HG03108 (cell line): Measurements from ENCODE around the gene ATAD3B.
"Not testable (repeated sequence)": the region's sequence is repeated elsewhere in the genome, so short reads cannot be mapped to it uniquely, and the experiment has no call there.

Experiments
- ATAC-seq: cut with Tn5 transposase; IDR thresholded peaks from one replicate; pipeline ENCODE4 v1.9.1; 2021; ENCODE audit warnings: moderate library complexity; ENCODE audit not compliant: unreplicated experiment

Gene ATAD3B

GRCh38 chr1:1477206-1477605, 5.6 kb downstream of the ATAD3B start:
- ATAC-seq: no peak

GRCh38 chr1:1479547-1480487, 8.3 kb downstream of the ATAD3B start:
- no peak for ATAC-seq

- ATAC-seq: not testable (repeated sequence)
Measured at GRCh38 chr1:1480488-1480867, 8.9 kb downstream of the ATAD3B start.

GRCh38 chr1:1481811-1482210, 10.2 kb downstream of the ATAD3B start:
- ATAC-seq: not testable (repeated sequence)

- ATAC-seq: no peak
Measured at GRCh38 chr1:1482856-1483255, 11.3 kb downstream of the ATAD3B start.

GRCh38 chr1:1483714-1484113, 12.1 kb downstream of the ATAD3B start:
- no peak for ATAC-seq

- ATAC-seq: not testable (repeated sequence)
Measured at GRCh38 chr1:1484976-1485750, 13.6 kb downstream of the ATAD3B start.

- not testable (repeated sequence) for ATAC-seq
Measured at GRCh38 chr1:1485755-1486317, 14.3 kb downstream of the ATAD3B start.

- no peak for ATAC-seq
Measured at GRCh38 chr1:1487701-1488100, 16.1 kb downstream of the ATAD3B start.

GRCh38 chr1:1489231-1489630, 17.7 kb downstream of the ATAD3B start:
- ATAC-seq: no peak

- ATAC-seq: no peak
Measured at GRCh38 chr1:1489861-1490260, 18.3 kb downstream of the ATAD3B start.

GRCh38 chr1:1490633-1491230, 19.2 kb downstream of the ATAD3B start:
- no peak for ATAC-seq

GRCh38 chr1:1491601-1492000, 20.0 kb downstream of the ATAD3B start:
- no peak for ATAC-seq

GRCh38 chr1:1494311-1494710, 22.7 kb downstream of the ATAD3B start:
- ATAC-seq: not testable (repeated sequence)

- ATAC-seq: not testable (repeated sequence)
Measured at GRCh38 chr1:1495461-1495975, 24.0 kb downstream of the ATAD3B start.

- not testable (repeated sequence) for ATAC-seq
Measured at GRCh38 chr1:1504777-1505365, 33.3 kb downstream of the ATAD3B start.

GRCh38 chr1:1505366-1505798, 33.8 kb downstream of the ATAD3B start:
- not testable (repeated sequence) for ATAC-seq

GRCh38 chr1:1505801-1506200, 34.2 kb downstream of the ATAD3B start:
- not testable (repeated sequence) for ATAC-seq

- ATAC-seq: no peak
Measured at GRCh38 chr1:1507305-1507704, 35.7 kb downstream of the ATAD3B start.

GRCh38 chr1:1508775-1509464, 37.4 kb downstream of the ATAD3B start:
- not testable (repeated sequence) for ATAC-seq
